HepG2 (cell line): ENCODE results near the gene TMEM174.

ENCODE experiments used
- MBD4 ChIP-seq: IDR thresholded peaks from 2 replicates; pipeline ENCODE4 v1.6.1; 2012; ENCODE audit warnings: low read length, inconsistent platforms, borderline replicate concordance
- SRF ChIP-seq: IDR thresholded peaks from 2 replicates; pipeline ENCODE4 v1.6.1; 2011; ENCODE audit warnings: mild to moderate bottlenecking, low read depth, low read length, moderate library complexity

DNA sequence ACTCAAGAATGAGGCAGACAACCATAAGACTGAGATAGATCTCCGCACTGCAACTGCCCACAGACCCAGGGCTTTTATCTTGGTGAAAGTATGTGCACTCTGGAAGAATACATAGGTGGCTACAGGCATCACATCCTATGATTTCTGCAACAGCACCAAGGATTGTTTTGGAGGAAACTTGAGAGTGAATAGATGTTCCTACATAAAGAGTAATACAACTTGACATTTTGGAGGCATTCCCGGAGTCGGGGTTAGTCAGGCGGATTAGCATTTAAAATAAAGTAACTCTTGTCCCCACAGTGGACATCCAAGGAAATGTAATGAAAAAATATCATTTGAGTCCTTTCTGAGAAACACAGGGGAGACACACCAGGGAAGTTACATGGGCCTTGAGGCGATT, 26.7 kb downstream of the TMEM174 start:
- TF ChIP-seq SRF (no peak), MBD4 (no peak)
